Ishikawa (cell line): ENCODE results near the gene RAP1GAP2.

Experiments
- CEBPB ChIP-seq: IDR thresholded peaks from 2 replicates; pipeline ENCODE4 v1.6.1; 2012
- CREB1 ChIP-seq: IDR thresholded peaks from 2 replicates; pipeline ENCODE4 v1.6.1; 2012; ENCODE audit warnings: low read depth
- EGR1 ChIP-seq: IDR thresholded peaks from 2 replicates; pipeline ENCODE4 v1.6.1; 2012
- EP300 ChIP-seq: IDR thresholded peaks from 2 replicates; pipeline ENCODE4 v1.6.1; 2012; ENCODE audit warnings: borderline replicate concordance
- FOXM1 ChIP-seq: IDR thresholded peaks from 2 replicates; pipeline ENCODE4 v1.6.1; 2012; ENCODE audit warnings: low read depth, borderline replicate concordance
- MAX ChIP-seq: IDR thresholded peaks from 2 replicates; pipeline ENCODE4 v1.6.1; 2012
- NFIC ChIP-seq: IDR thresholded peaks from 2 replicates; pipeline ENCODE4 v1.6.1; 2012
- RAD21 ChIP-seq: IDR thresholded peaks from 2 replicates; pipeline ENCODE4 v1.6.1; 2012; ENCODE audit warnings: low read depth
- REST ChIP-seq: IDR thresholded peaks from 2 replicates; pipeline ENCODE4 v1.6.1; 2012; ENCODE audit warnings: low read depth, mild to moderate bottlenecking
- TAF1 ChIP-seq: IDR thresholded peaks from 2 replicates; pipeline ENCODE4 v1.6.1; 2012; ENCODE audit warnings: low read depth, mild to moderate bottlenecking
- TCF12 ChIP-seq: IDR thresholded peaks from 2 replicates; pipeline ENCODE4 v1.6.1; 2012; ENCODE audit warnings: low read depth
- TEAD4 ChIP-seq: IDR thresholded peaks from 2 replicates; pipeline ENCODE4 v1.6.1; 2012
- YY1 ChIP-seq: IDR thresholded peaks from 2 replicates; pipeline ENCODE4 v1.6.1; 2012; ENCODE audit warnings: low read depth
- ZBTB7A ChIP-seq: IDR thresholded peaks from 2 replicates; pipeline ENCODE4 v1.6.1; 2012; ENCODE audit warnings: low read depth
- TF ChIP-seq, protein P1 (sequence below): IDR thresholded peaks from 2 replicates; pipeline ENCODE4 v1.6.1; 2012

RAP1GAP2 gene

GRCh38 chr17:2871720-2872119 lies 75.5 kb downstream of the RAP1GAP2 start:
- TF ChIP-seq CREB1 (no peak), MAX (no peak), ZBTB7A (no peak), YY1 (no peak), RAD21 (no peak), TAF1 (no peak), NFIC (no peak), TEAD4 (no peak), FOXM1 (no peak), REST (no peak), EP300 (no peak)

GRCh38 chr17:2872282-2872681 lies 76.0 kb downstream of the RAP1GAP2 start:
- TF ChIP-seq TCF12 = no peak

DNA sequence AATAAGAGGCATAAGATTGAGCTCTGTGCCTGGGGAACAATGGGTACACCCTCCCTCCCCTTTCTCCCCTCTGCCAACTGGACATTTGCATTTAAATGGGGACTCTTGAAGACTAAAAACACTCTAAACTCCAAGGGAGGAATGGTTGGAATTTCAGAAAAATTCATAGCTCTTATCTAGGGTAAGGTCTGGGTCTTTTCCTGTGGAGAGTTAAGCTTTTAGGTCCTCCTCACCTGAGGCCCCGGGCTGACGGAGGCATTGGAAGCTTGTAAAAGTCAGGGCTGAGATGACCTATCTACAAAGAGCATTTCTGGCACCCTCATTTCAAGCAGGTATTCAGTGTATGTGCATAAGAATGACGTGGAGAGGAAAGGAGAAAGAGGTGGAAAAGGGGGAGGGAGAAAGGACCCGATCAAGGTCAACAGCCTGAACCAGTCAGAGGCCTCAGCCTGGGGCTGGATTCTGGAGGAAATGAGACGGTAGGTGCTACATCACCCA lies 78.0 kb downstream of the RAP1GAP2 start:
- no peak for TF ChIP-seq NFIC
- TF ChIP-seq TAF1 = no peak

GRCh38 chr17:2875608-2876007 lies 79.4 kb downstream of the RAP1GAP2 start:
- no peak for TF ChIP-seq EP300
- TF ChIP-seq, protein P1, sequence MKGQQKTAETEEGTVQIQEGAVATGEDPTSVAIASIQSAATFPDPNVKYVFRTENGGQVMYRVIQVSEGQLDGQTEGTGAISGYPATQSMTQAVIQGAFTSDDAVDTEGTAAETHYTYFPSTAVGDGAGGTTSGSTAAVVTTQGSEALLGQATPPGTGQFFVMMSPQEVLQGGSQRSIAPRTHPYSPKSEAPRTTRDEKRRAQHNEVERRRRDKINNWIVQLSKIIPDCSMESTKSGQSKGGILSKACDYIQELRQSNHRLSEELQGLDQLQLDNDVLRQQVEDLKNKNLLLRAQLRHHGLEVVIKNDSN = no peak

GRCh38 chr17:2876467-2876866 lies 80.2 kb downstream of the RAP1GAP2 start:
- TF ChIP-seq TCF12 = no peak
- TF ChIP-seq CEBPB = no peak
- TF ChIP-seq EGR1 = no peak
- no peak for TF ChIP-seq TEAD4
- TF ChIP-seq FOXM1 = no peak
- TF ChIP-seq ZBTB7A = no peak
- TF ChIP-seq TAF1 = no peak
- TF ChIP-seq YY1 = no peak
- no peak for TF ChIP-seq EP300
- no peak for TF ChIP-seq REST
- TF ChIP-seq MAX = no peak
- no peak for TF ChIP-seq NFIC
- no peak for TF ChIP-seq RAD21
- no peak for TF ChIP-seq CREB1
- TF ChIP-seq, protein P1 = no peak

DNA sequence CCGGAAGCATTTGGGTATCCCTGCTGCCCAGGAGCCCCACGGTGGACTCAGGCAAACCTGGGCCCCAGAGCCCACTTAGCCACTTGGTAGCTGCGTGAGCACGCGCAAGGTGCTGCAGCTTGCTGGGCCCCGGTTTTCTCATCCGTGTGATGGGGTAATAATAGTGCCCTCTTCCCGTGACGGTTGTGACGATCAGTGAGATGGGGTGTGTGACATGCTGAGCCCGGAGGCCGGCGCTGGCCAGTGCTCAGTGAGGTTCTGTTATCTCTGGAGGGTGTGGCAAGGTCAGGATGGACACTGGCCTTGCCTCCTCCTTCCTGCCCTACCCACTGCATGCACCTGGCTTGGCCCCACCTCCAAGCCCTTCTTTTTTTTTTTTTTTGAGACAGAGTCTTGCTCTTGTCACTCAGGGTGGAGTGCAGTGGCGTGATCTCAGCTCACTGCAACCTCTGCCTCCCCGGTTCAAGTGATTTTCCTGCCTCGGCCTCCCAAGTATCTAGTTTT lies 82.6 kb downstream of the RAP1GAP2 start:
- TF ChIP-seq, protein P1 = no peak
- no peak for TF ChIP-seq RAD21
- no peak for TF ChIP-seq ZBTB7A
- no peak for TF ChIP-seq TEAD4
- no peak for TF ChIP-seq TAF1
- TF ChIP-seq TCF12 = no peak
- no peak for TF ChIP-seq NFIC
- no peak for TF ChIP-seq FOXM1
